GM12875 (cell line): ENCODE measurements around the gene EBF4.

Experiments used
- H3K4me3 ChIP-seq: one replicate; pipeline ENCODE4 v1.5.1; 2011; ENCODE audit warnings: low read depth, low read length, control low read depth
- CTCF ChIP-seq: IDR thresholded peaks from 2 replicates; pipeline ENCODE4 v1.5.1; 2011; ENCODE audit warnings: low read depth, mild to moderate bottlenecking, control low read depth, inconsistent platforms, low read length, moderate library complexity, borderline replicate concordance; ENCODE audit not compliant: insufficient read depth

The EBF4 gene

DNA sequence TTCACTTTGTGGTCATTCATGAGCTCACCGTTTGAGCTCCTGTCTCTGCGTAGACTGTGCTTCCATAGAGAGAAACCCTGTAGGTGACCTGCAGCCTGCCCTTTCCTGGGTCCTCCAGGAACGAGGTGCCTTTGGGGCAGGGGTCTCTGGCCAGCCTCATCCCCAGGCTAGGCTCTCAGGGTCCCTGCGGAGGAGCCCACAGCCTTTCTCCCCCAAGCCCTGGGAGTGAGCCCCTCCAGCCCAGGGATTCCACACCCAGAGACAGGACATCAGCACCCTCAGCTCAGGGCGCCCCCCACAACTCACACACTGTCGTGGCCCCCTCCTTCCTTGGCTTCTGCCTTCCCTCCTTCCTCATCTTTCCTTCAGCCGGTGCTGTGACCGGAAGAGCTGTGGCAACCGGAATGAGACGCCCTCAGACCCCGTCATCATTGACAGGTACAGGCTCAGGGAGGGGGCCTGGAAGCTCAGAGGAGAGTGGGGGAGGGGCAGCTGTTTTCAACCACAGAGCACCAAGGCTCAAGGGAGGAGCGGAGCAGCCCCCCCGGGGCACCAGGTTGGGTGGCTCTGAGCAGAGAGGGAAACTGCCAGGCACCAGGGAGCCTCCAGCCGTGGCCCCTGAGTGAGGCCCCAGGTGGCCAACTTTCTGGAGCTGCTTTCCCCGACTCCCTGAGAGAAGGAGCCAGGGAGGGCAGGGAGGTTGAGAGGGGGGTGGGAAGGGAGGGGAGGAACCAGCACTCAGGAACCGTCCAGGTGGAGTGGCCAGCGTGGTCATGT, 16.8 kb downstream of the EBF4 start:
- H3K4me3 ChIP-seq: no peak overlapping the region
- no peak for TF ChIP-seq CTCF

GRCh38 chr20:2713285-2713684, 20.7 kb downstream of the EBF4 start:
- TF ChIP-seq CTCF: 0 out of 2 replicates have a peak, but pooled peaks have one; percentile 14
- no peak overlapping the region for H3K4me3 ChIP-seq

- no peak for TF ChIP-seq CTCF
- H3K4me3 ChIP-seq: no peak overlapping the region
Observed at GRCh38 chr20:2729251-2729713, 36.7 kb downstream of the EBF4 start.

DNA sequence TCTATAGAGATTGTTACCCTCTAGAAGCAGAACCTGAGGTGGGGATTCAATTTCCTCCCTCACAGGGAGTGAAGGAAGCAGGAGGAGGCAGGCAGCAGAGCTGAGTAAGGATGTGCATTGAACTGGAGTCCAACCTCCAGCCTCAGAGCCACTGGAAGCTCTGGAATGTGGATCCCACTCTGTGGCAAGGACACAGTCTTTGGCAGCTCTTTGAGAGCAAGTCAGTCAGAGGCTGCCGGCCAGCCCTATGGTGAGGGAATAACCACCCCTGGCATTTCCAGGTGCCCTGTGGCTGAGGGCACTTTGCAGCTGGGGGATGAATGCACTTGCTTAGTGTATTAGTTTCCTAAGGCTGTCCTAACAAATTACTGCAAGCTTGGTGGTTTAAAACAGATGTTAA, 37.2 kb downstream of the EBF4 start:
- TF ChIP-seq CTCF: no peak
- H3K4me3 ChIP-seq: no peak overlapping the region

- no peak overlapping the region for H3K4me3 ChIP-seq
- no peak for TF ChIP-seq CTCF
Observed at GRCh38 chr20:2734899-2735298, 42.3 kb downstream of the EBF4 start.

DNA sequence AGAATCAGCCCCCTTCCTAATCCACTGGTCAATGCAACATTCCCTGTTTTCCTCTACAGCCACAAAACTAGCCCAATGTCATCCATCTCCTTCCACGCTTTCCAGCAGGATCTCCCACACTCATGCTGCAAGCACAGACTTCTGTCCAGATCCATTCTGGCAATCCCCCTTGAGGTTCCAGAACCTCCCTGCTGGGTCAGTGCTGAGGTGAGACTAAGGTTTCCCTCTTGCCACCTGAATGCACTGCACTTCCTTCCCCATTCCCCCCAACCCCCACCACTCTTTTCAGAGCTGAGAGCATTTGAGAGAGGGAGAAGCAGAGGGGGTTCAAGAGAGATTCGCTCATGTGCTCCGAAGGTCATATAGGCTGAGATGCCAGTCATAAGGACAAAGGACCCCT, 43.9 kb downstream of the EBF4 start:
- no peak for TF ChIP-seq CTCF
- no peak overlapping the region for H3K4me3 ChIP-seq
